HUDEP-2 (cell line): ENCODE data around the gene ZFP92.

ENCODE experiments used
- DNase-seq, 76 experiments: peaks; one replicate each; lab custom pipeline; 2025; ENCODE audit not compliant: unreplicated experiment in 76 of 76; lab: John Stamatoyannopoulos, UW

The ZFP92 gene

GRCh38 chrX:153450114-153450948 lies 39.1 kb downstream of the ZFP92 start:
- DNase-seq = no peak

- DNase-seq = no peak
These were observed 39.6 kb downstream of the ZFP92 start for GRCh38 chrX:153450949-153451277.

- no peak for DNase-seq
These were observed 43.8 kb downstream of the ZFP92 start for GRCh38 chrX:153454901-153455550.

- DNase-seq = no peak
These were observed 44.3 kb downstream of the ZFP92 start for GRCh38 chrX:153455571-153455970.

- no peak for DNase-seq
These were observed 44.9 kb downstream of the ZFP92 start for GRCh38 chrX:153456161-153456560.

- no peak for DNase-seq
These were observed 45.4 kb downstream of the ZFP92 start for GRCh38 chrX:153456704-153457103.

- no peak for DNase-seq
These were observed 46.0 kb downstream of the ZFP92 start for GRCh38 chrX:153457136-153457825.

- DNase-seq = no peak
These were observed 46.7 kb downstream of the ZFP92 start for GRCh38 chrX:153457827-153458466.

GRCh38 chrX:153458476-153458875 lies 47.2 kb downstream of the ZFP92 start:
- no peak for DNase-seq

GRCh38 chrX:153459986-153460385 lies 48.7 kb downstream of the ZFP92 start:
- DNase-seq = no peak

GRCh38 chrX:153460826-153461225 lies 49.6 kb downstream of the ZFP92 start:
- peak in 38 of 76 experiments; percentile 0 to 37 (median 12) for DNase-seq
